ENCODE data around the gene FGG.

Gene FGG

GRCh38 chr4:154610582-154610981, 1.9 kb downstream of the FGG start (continued):
- no peak for TF ChIP-seq PATZ1 (tag by site-specific recombination; IDR thresholded peaks at IDR 0.05)

GRCh38 chr4:154609532-154609931, 2.9 kb downstream of the FGG start:
- Histone ChIP-seq H3K4me1 (ENCODE audit: control insufficient read depth, insufficient read depth, low read length) (no peaks in the 10 kb centered on the region), H3K4me3 (ENCODE audit: low read depth, low read length) (no peak overlapping the region), H3K27ac (ENCODE audit: extremely low read depth, low read depth, low read length) (no peak overlapping the region), H3K9me3 (ENCODE audit: control insufficient read depth, insufficient read depth, low read depth, low read length) (no peaks in the 10 kb centered on the region), H3K36me3 (ENCODE audit: control insufficient read depth in 2 of 2, insufficient read depth in 1 of 2, low read length in 2 of 2) (no peaks in the 10 kb centered on the region)
- TF ChIP-seq ZNF639 (tag by site-specific recombination; IDR thresholded peaks at IDR 0.05) (no peak), ZBTB21 (tag by site-specific recombination; IDR thresholded peaks at IDR 0.05) (no peak)
- POLR2A ChIA-PET, result interaction anchor here (1.1 kb wide), 1 partner anchor 59 kb away, joined by 3 read pairs; the partner anchor contains the start of gene PLRG1
- CTCF ChIA-PET, result interaction anchor here (0.6 to 20.9 kb wide), 5 partner anchors 10 to 544 kb away, joined by 4 to 429 read pairs (median 4); partner anchors contain the start of genes FGB and PLRG1

GRCh38 chr4:154608361-154609252, 3.8 kb downstream of the FGG start:
- Histone ChIP-seq H3K4me3 (ENCODE audit: low read depth, low read length) (no peak overlapping the region), H3K27ac (ENCODE audit: extremely low read depth, low read depth, low read length) (no peak overlapping the region), H3K9me3 (ENCODE audit: control insufficient read depth, insufficient read depth, low read depth, low read length) (no peaks in the 10 kb centered on the region), H3K36me3 (ENCODE audit: control insufficient read depth in 2 of 2, insufficient read depth in 1 of 2, low read length in 2 of 2) (no peaks in the 10 kb centered on the region), H3K4me1 (ENCODE audit: control insufficient read depth, insufficient read depth, low read length) (no peaks in the 10 kb centered on the region)
- ChIA-PET POLR2A (no interaction called here), CTCF (interaction anchor here (0.8 to 20.9 kb wide), 4 partner anchors 11 to 53 kb away, joined by 4 to 429 read pairs (median 6); partner anchors contain the start of genes FGB and PLRG1)
- TF ChIP-seq ZSCAN18 (tag by site-specific recombination; IDR thresholded peaks at IDR 0.05) (no peak), SP2 (tag by site-specific recombination; IDR thresholded peaks at IDR 0.05) (no peak), ZNF341 (tag by site-specific recombination; IDR thresholded peaks at IDR 0.05; ENCODE audit: low read depth) (no peak), ZNF777 (tag by site-specific recombination; IDR thresholded peaks at IDR 0.05; ENCODE audit: borderline replicate concordance) (no peak), ZNF211 (tag by site-specific recombination; IDR thresholded peaks at IDR 0.05; ENCODE audit: low read depth) (no peak), ZSCAN30 (tag by site-specific recombination; IDR thresholded peaks at IDR 0.05) (no peak), CTCF (tag by site-specific recombination; IDR thresholded peaks at IDR 0.05) (no peak), ZNF76 (tag by site-specific recombination; IDR thresholded peaks at IDR 0.05; ENCODE audit: borderline replicate concordance, low read depth) (no peak), KLF7 (tag by site-specific recombination; IDR thresholded peaks at IDR 0.05; ENCODE audit: borderline replicate concordance) (no peak), WT1 (tag by site-specific recombination; IDR thresholded peaks at IDR 0.05) (no peak), MZF1 (tag by site-specific recombination; IDR thresholded peaks at IDR 0.05; ENCODE audit: borderline replicate concordance) (no peak), MEIS1 (CRISPR knock-in tag; IDR thresholded peaks at IDR 0.05; ENCODE audit: borderline replicate concordance) (no peak)

All from HEK293 (cell line).